Kidney (tissue), 14 donors: Measurements from ENCODE around the gene FAM222A. TPM values are rescaled to one million over a fixed set of nuclear protein-coding genes. Genes with fewer than 3 reads are reported as not detected.

Experiments used
- DNase-seq, 5 donors: peaks; one replicate each; pipeline ENCODE4 v3.0.0-alpha.2; 2013 to 2020
- FAIRE-seq: peaks from 2 replicates; lab custom pipeline; 2012; peaks lifted over from hg19 to GRCh38; lab: Jason Lieb, UNC
- H3K27ac ChIP-seq, 2 donors: one replicate each; pipeline ENCODE4 v1.7.0; 2013; ENCODE audit warnings: low read depth in 2 of 2, low read length in 2 of 2, inconsistent platforms in 1 of 2
- H3K27me3 ChIP-seq: one replicate; pipeline ENCODE4 v1.7.1; 2013; ENCODE audit warnings: low read length, inconsistent platforms; ENCODE audit not compliant: control insufficient read depth, insufficient read depth
- H3K36me3 ChIP-seq, 3 donors: one replicate each; pipeline versions ENCODE4 v1.7.0 to v1.7.1; 2013; ENCODE audit warnings: low read length in 3 of 3, control low read depth in 1 of 3, inconsistent platforms in 1 of 3; ENCODE audit not compliant: insufficient read depth in 3 of 3, control insufficient read depth in 2 of 3
- H3K4me1 ChIP-seq, 3 donors: one replicate each; pipeline versions ENCODE4 v1.7.0 to v1.7.1; 2013; ENCODE audit warnings: low read length in 3 of 3, inconsistent platforms in 1 of 3, low read depth in 1 of 3; ENCODE audit not compliant: control insufficient read depth in 2 of 3, insufficient read depth in 2 of 3
- H3K4me3 ChIP-seq, 3 donors: one replicate each; pipeline versions ENCODE4 v1.7.0 to v1.8.1; 2013; ENCODE audit warnings: low read length in 3 of 3, control low read depth in 1 of 3, inconsistent platforms in 1 of 3
- H3K9ac ChIP-seq, 3 donors: one replicate each; pipeline versions ENCODE4 v1.7.0 to v1.7.1; 2013; ENCODE audit warnings: low read length in 3 of 3, control low read depth in 1 of 3, inconsistent platforms in 1 of 3
- H3K9me3 ChIP-seq, 3 donors: one replicate each; pipeline versions ENCODE4 v1.7.0 to v1.7.1; 2013; ENCODE audit warnings: low read length in 3 of 3, control low read depth in 1 of 3, inconsistent platforms in 1 of 3; ENCODE audit not compliant: control insufficient read depth in 2 of 3, insufficient read depth in 1 of 3
- CTCF ChIP-seq: IDR thresholded peaks from 3 replicates; pipeline ENCODE4 v1.5.1; 2012; ENCODE audit warnings: mild to moderate bottlenecking, moderate library complexity, borderline replicate concordance; ENCODE audit not compliant: insufficient read depth; ENCODE audit errors: extremely low read depth
- intact Hi-C: fragments of 100-400 bp; cut with DNase I; formaldehyde crosslinking; loops from one replicate; pipeline ENCODE4 v1.11.1; 2022
- polyA plus RNA-seq: library from polyadenylated mRNA; stranded (reverse); fragments of 350-450 nt; fragmentation: Illumina TruSeq; extraction: RNeasy Lipid Tissue Mini Kit (QIAGEN cat#74804); gene quantifications from one replicate; pipeline ENCODE4 v1.2.3, GENCODE V29; 2014; ENCODE audit warnings: low read depth, low replicate concordance; ENCODE audit not compliant: insufficient read depth
- total RNA-seq: library from RNA; stranded (reverse); fragmentation: NEBNext Ultra II Directional; extraction: Animal tissue kit (Norgen Biotek cat#: 25700); gene quantifications from one replicate; pipeline ENCODE4 v1.2.1, GENCODE V29; 2021
- donor health status: control.
- donor health status: control.
- donor health status: control.
- donor health status: control.
- donor health status: control.
- donor health status: DM: yes; HTN: yes; CAD: no.
- donor health status: Normal renal cell carcinoma (clear cell type).

The FAM222A gene
- total and polyA plus RNA-seq, 2 donors from 2014 or later, result 3.7 to 12.5 TPM

GRCh38 chr12:109767456-109767855 is 53.8 kb downstream of the FAM222A start:
- intact Hi-C loops, result no loop called here
- DNase-seq, result peak in 1 of 5 donors; percentile 15
- Histone ChIP-seq H3K36me3 (no peaks in the 10 kb centered on the region), H3K4me1 (no peaks in the 10 kb centered on the region), H3K9ac (no peak overlapping the region), H3K27ac (no peak overlapping the region), H3K9me3 (peaks cover 0 to 4% (median 0%) of the 10 kb centered on the region in 3 donors), H3K27me3 (no peaks in the 10 kb centered on the region), H3K4me3 (no peak overlapping the region)
- TF ChIP-seq CTCF, result no peak
- FAIRE-seq, result no peak

GRCh38 chr12:109767991-109768900 is 54.6 kb downstream of the FAM222A start:
- Histone ChIP-seq H3K9me3 (peaks cover 0 to 4% (median 0%) of the 10 kb centered on the region in 3 donors), H3K9ac (no peak overlapping the region), H3K4me1 (peaks cover 0 to 5% (median 0%) of the 10 kb centered on the region in 3 donors), H3K4me3 (no peak overlapping the region), H3K27me3 (no peaks in the 10 kb centered on the region), H3K27ac (no peak overlapping the region), H3K36me3 (no peaks in the 10 kb centered on the region)
- no peak for TF ChIP-seq CTCF
- DNase-seq (peak in 2 of 5 donors; percentile 23 to 77), FAIRE-seq (no peak)
- intact Hi-C loops, result no loop called here

GRCh38 chr12:109768901-109769670 is 55.5 kb downstream of the FAM222A start:
- no peak for TF ChIP-seq CTCF
- H3K27me3 ChIP-seq, result no peaks in the 10 kb centered on the region
- H3K9ac ChIP-seq, result no peak overlapping the region
- H3K27ac ChIP-seq, result no peak overlapping the region
- DNase-seq, result peak in 2 of 5 donors; percentile 25 to 71
- intact Hi-C loops, result no loop called here
- H3K4me1 ChIP-seq, result peaks cover 0 to 10% (median 0%) of the 10 kb centered on the region in 3 donors
- no peak for FAIRE-seq
- no peak overlapping the region for H3K4me3 ChIP-seq
- no peaks in the 10 kb centered on the region for H3K9me3 ChIP-seq
- H3K36me3 ChIP-seq, result no peaks in the 10 kb centered on the region
